H1 (cell line): Measurements from ENCODE around the gene COQ9. TPM values are rescaled to one million over a fixed set of nuclear protein-coding genes. Genes with fewer than 3 reads are reported as not detected.

ENCODE experiments used
- BRCA1 ChIP-seq: IDR thresholded peaks from 2 replicates; pipeline ENCODE4 v1.6.1; 2012; ENCODE audit warnings: low read depth, low read length, improper control_type of control experiment
- polyA plus RNA-seq, 7 experiments: library from polyadenylated mRNA; depleted of rRNA in 3 of 7; stranded (reverse) in 5 of 7; unstranded in 2 of 7; fragments of >200 nt in 5 of 7; fragments of 200-250 nt in 2 of 7; gene quantifications; 1 replicate in 5 of 7; 2 replicates in 1 of 7; 4 replicates in 1 of 7; pipeline versions ENCODE4 v1.2.1 to v1.2.3, GENCODE V29; 2011 to 2013; ENCODE audit warnings: missing spikeins in 2 of 7, mixed read lengths in 2 of 7
- total RNA-seq: library from RNA; stranded (reverse); fragmentation: NEBNext Ultra II Directional; extraction: Animal tissue kit (Norgen Biotek cat#: 25700); gene quantifications from 2 replicates; pipeline ENCODE4 v1.2.1, GENCODE V29; 2021
- TF ChIP-seq, protein P1 (sequence below): fragments of 300-600 bp; sonication (generic); IDR thresholded peaks from 2 replicates; pipeline ENCODE4 v1.7.1; 2012; ENCODE audit warnings: low read length, moderate library complexity, mild to moderate bottlenecking, inconsistent platforms; ENCODE audit not compliant: insufficient replicate concordance

COQ9 gene
- total and polyA plus RNA-seq, 2 of the 8 experiments (the other 6 are each of a cell fraction or from before 2014, with no cell fraction given) = 33.3 to 60.3 TPM

DNA sequence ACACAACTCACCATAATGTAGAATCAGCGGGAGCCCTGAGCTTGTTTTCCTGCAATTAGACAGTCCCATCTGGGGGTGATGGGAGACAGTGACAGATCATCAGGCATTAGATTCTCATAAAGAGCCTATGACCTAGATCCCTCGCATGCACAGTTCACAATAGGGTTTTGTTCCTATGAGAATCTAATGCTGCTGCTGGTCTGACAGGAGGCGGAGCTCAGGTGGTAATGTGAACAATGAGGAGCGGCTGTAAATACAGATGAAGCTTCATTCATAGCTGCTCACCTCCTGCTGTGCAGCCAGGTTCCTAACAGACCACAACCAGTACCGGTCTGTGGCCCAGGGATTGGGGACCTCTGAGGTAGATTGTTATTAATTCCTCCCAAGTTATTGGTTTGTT is 42.0 kb downstream of the COQ9 start (continued):
- TF ChIP-seq, protein P1, sequence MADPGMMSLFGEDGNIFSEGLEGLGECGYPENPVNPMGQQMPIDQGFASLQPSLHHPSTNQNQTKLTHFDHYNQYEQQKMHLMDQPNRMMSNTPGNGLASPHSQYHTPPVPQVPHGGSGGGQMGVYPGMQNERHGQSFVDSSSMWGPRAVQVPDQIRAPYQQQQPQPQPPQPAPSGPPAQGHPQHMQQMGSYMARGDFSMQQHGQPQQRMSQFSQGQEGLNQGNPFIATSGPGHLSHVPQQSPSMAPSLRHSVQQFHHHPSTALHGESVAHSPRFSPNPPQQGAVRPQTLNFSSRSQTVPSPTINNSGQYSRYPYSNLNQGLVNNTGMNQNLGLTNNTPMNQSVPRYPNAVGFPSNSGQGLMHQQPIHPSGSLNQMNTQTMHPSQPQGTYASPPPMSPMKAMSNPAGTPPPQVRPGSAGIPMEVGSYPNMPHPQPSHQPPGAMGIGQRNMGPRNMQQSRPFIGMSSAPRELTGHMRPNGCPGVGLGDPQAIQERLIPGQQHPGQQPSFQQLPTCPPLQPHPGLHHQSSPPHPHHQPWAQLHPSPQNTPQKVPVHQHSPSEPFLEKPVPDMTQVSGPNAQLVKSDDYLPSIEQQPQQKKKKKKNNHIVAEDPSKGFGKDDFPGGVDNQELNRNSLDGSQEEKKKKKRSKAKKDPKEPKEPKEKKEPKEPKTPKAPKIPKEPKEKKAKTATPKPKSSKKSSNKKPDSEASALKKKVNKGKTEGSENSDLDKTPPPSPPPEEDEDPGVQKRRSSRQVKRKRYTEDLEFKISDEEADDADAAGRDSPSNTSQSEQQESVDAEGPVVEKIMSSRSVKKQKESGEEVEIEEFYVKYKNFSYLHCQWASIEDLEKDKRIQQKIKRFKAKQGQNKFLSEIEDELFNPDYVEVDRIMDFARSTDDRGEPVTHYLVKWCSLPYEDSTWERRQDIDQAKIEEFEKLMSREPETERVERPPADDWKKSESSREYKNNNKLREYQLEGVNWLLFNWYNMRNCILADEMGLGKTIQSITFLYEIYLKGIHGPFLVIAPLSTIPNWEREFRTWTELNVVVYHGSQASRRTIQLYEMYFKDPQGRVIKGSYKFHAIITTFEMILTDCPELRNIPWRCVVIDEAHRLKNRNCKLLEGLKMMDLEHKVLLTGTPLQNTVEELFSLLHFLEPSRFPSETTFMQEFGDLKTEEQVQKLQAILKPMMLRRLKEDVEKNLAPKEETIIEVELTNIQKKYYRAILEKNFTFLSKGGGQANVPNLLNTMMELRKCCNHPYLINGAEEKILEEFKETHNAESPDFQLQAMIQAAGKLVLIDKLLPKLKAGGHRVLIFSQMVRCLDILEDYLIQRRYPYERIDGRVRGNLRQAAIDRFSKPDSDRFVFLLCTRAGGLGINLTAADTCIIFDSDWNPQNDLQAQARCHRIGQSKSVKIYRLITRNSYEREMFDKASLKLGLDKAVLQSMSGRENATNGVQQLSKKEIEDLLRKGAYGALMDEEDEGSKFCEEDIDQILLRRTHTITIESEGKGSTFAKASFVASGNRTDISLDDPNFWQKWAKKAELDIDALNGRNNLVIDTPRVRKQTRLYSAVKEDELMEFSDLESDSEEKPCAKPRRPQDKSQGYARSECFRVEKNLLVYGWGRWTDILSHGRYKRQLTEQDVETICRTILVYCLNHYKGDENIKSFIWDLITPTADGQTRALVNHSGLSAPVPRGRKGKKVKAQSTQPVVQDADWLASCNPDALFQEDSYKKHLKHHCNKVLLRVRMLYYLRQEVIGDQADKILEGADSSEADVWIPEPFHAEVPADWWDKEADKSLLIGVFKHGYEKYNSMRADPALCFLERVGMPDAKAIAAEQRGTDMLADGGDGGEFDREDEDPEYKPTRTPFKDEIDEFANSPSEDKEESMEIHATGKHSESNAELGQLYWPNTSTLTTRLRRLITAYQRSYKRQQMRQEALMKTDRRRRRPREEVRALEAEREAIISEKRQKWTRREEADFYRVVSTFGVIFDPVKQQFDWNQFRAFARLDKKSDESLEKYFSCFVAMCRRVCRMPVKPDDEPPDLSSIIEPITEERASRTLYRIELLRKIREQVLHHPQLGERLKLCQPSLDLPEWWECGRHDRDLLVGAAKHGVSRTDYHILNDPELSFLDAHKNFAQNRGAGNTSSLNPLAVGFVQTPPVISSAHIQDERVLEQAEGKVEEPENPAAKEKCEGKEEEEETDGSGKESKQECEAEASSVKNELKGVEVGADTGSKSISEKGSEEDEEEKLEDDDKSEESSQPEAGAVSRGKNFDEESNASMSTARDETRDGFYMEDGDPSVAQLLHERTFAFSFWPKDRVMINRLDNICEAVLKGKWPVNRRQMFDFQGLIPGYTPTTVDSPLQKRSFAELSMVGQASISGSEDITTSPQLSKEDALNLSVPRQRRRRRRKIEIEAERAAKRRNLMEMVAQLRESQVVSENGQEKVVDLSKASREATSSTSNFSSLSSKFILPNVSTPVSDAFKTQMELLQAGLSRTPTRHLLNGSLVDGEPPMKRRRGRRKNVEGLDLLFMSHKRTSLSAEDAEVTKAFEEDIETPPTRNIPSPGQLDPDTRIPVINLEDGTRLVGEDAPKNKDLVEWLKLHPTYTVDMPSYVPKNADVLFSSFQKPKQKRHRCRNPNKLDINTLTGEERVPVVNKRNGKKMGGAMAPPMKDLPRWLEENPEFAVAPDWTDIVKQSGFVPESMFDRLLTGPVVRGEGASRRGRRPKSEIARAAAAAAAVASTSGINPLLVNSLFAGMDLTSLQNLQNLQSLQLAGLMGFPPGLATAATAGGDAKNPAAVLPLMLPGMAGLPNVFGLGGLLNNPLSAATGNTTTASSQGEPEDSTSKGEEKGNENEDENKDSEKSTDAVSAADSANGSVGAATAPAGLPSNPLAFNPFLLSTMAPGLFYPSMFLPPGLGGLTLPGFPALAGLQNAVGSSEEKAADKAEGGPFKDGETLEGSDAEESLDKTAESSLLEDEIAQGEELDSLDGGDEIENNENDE = no peak
- no peak for TF ChIP-seq BRCA1
- TF ChIP-seq, all 59 proteins: peak for 0
